ENCODE measurements around the gene KRT9. TPM values are rescaled to one million over a fixed set of nuclear protein-coding genes. Genes with fewer than 3 reads are reported as not detected.

KRT9 gene
- total RNA-seq, 2 donors from 2014 or later: not detected

DNA sequence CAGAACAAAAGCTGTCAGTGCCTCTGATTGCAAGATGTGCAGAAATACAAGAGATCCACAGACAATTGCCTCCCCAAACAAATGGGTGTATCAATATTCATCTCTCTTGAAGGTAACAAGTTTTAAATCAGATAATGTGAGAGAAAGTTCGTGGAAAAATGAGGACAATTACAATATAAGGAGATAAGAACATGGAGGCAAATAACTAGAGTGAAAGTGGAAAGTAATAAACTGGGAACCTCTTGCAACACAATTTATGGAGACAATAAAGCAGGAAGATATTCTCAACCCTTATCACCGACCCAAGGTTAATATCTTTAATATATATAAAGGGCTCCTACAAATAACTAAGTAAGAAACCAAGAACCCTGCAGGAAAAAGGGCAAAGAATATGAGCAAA, 29.5 kb downstream of the KRT9 start:
- intact Hi-C loops (cut with DNase I): no loop called here

DNA sequence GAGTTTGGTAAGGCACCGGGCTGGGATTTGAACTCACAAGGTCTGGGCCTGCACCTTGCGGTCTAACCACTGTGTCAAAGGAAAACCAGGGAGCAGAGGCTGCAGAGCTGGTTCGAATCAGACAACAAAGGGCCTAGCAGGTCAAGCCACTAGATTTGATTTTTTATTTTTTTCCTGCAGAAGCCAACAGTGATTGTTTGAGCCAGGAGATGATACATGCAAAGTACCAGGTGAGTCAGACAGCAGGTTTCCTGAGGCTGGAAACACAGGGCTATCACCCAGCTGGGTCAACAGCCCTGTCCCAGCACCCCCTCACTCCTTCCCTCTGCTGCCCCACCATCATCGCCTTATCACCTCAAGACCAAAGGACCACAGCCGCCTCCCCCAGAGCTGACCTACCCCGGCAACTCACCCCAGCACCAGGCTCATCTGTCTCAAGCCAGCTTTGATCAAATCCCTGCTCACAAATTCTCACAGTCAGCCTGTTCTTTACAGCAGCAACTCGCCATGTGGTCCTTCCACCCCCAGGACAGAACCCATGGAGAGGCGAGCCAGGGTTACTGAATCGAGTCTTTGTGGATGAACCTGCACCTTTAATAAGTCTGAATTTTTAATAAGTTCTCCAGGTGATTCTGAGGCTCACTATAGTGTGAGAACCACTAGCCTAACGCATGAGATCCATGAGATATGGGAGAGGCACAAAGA, 30.8 kb downstream of the KRT9 start:
- intact Hi-C loops (cut with DNase I): no loop called here
- no peaks in the 10 kb centered on the region for H3K9me3 ChIP-seq

More for the DNA sequence above, 29.5 kb downstream of the KRT9 start:
- no peaks in the 10 kb centered on the region for H3K9me3 ChIP-seq
- 54% methylated on average over 2 of the region's 2 CpGs for WGBS
- H3K4me3 ChIP-seq: no peak overlapping the region
- H3K36me3 ChIP-seq: no peaks in the 10 kb centered on the region
- H3K27me3 ChIP-seq (replicated peaks; ENCODE audit: insufficient read depth): no peaks in the 10 kb centered on the region
- no peak overlapping the region for H3K27ac ChIP-seq
- peaks cover 3% of the 10 kb centered on the region for H3K4me1 ChIP-seq (replicated peaks)
- no peak for DNase-seq (ENCODE audit: low spot score)
- TF ChIP-seq POLR2AphosphoS5 (IDR thresholded peaks at IDR 0.05): no peak
- TF ChIP-seq, protein P1, sequence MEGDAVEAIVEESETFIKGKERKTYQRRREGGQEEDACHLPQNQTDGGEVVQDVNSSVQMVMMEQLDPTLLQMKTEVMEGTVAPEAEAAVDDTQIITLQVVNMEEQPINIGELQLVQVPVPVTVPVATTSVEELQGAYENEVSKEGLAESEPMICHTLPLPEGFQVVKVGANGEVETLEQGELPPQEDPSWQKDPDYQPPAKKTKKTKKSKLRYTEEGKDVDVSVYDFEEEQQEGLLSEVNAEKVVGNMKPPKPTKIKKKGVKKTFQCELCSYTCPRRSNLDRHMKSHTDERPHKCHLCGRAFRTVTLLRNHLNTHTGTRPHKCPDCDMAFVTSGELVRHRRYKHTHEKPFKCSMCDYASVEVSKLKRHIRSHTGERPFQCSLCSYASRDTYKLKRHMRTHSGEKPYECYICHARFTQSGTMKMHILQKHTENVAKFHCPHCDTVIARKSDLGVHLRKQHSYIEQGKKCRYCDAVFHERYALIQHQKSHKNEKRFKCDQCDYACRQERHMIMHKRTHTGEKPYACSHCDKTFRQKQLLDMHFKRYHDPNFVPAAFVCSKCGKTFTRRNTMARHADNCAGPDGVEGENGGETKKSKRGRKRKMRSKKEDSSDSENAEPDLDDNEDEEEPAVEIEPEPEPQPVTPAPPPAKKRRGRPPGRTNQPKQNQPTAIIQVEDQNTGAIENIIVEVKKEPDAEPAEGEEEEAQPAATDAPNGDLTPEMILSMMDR (IDR thresholded peaks at IDR 0.05): no peak
- no peak for TF ChIP-seq POLR2A (IDR thresholded peaks at IDR 0.05)

DNA sequence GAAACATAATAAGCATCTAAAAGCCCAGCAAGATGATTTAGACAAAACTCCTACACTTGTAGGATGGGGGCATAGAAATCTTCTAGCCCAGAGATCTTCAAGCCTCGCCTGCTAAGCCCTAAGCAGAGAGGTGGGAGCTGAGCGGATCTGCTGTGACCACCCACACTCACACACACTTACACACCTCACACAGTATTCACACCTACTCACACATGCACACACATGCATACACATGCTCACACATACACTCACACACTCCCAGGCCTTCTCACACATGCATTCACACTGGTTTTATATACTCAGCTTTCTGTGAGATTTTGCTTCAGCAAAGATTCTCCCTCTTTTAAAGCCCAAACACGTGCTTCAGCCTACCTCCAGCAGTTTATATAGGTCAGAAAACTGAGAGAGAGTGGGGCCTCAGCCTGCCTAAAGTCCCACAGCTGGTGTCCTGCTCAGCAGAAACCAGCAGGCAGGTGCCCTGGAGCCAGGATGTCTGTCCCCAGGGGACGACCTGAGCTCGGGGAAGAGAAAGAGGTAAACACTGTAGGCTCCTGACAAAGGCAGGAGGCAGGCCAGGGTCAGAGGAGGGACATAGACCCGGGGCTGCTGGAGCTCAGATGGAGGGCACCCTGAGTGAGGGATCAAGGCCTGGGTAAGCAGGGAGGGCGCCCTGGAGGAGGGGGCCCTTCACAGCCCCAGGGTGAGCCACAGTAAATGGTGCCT, 31.7 kb downstream of the KRT9 start:
- Histone ChIP-seq H3K27ac (no peak overlapping the region), H3K9me3 (no peaks in the 10 kb centered on the region), H3K4me3 (no peak overlapping the region), H3K36me3 (no peaks in the 10 kb centered on the region), H3K27me3 (replicated peaks; ENCODE audit: insufficient read depth) (no peaks in the 10 kb centered on the region), H3K4me1 (replicated peaks) (peaks cover 10% of the 10 kb centered on the region)
- WGBS: 70% methylated on average over 7 of the region's 7 CpGs
- TF ChIP-seq, protein P1 (IDR thresholded peaks at IDR 0.05): no peak
- TF ChIP-seq POLR2A (IDR thresholded peaks at IDR 0.05): no peak
- no peak for TF ChIP-seq POLR2AphosphoS5 (IDR thresholded peaks at IDR 0.05)
- no peak for DNase-seq (ENCODE audit: low spot score)
- intact Hi-C loops (cut with DNase I): no loop called here

More for the DNA sequence above, 30.8 kb downstream of the KRT9 start:
- no peak overlapping the region for H3K27ac ChIP-seq
- WGBS: 88% methylated on average over 10 of the region's 10 CpGs
- no peak overlapping the region for H3K4me3 ChIP-seq
- no peaks in the 10 kb centered on the region for H3K27me3 ChIP-seq (replicated peaks; ENCODE audit: insufficient read depth)
- no peak for DNase-seq (ENCODE audit: low spot score)
- no peaks in the 10 kb centered on the region for H3K36me3 ChIP-seq
- H3K4me1 ChIP-seq (replicated peaks): peaks cover 7% of the 10 kb centered on the region
- TF ChIP-seq POLR2A (IDR thresholded peaks at IDR 0.05) (no peak), POLR2AphosphoS5 (IDR thresholded peaks at IDR 0.05) (no peak)
- TF ChIP-seq, protein P1 (IDR thresholded peaks at IDR 0.05): no peak

DNA sequence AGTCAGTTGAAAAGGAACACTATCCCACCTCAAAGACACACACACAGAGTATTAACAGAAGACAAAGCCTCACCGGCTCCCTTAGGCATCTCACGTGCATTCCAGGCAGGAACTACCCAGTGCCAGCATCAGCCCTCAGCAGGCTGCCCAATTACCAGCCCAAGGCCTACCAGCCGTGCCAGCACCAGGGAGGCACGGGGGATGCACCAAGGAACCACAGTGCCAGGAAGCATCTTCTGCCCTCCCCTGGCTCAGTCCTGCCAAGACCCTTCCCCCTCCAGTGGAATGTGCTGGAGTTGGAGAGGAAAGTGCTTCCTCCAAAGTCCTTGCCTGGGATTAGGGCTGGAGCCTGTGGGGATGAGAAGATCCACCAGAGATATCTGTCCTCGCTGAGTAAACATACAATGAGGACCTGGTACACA, 32.8 kb downstream of the KRT9 start:
- TF ChIP-seq, protein P1 (IDR thresholded peaks at IDR 0.05): no peak
- TF ChIP-seq POLR2A (IDR thresholded peaks at IDR 0.05): no peak
- TF ChIP-seq POLR2AphosphoS5 (IDR thresholded peaks at IDR 0.05): no peak
- Histone ChIP-seq H3K27ac (no peak overlapping the region), H3K4me3 (no peak overlapping the region), H3K9me3 (no peaks in the 10 kb centered on the region), H3K4me1 (replicated peaks) (peaks cover 10% of the 10 kb centered on the region), H3K36me3 (no peaks in the 10 kb centered on the region), H3K27me3 (replicated peaks; ENCODE audit: insufficient read depth) (no peaks in the 10 kb centered on the region)
- no peak for DNase-seq (ENCODE audit: low spot score)
- 31% methylated on average over 5 of the region's 5 CpGs for WGBS
- intact Hi-C loops (cut with DNase I): no loop called here

All from prostate gland (tissue), 2 donors.